HEK293 (cell line): Measurements from ENCODE around the gene RALGAPA2.

Source experiments
- CTCF ChIA-PET: fragments of 350-600 bp; formaldehyde crosslinking; extraction: SDS; loops from one replicate; lab custom pipeline; 2021; ENCODE audit warnings: antibody characterized with exemption; lab: Yijun Ruan, JAX
- POLR2A ChIA-PET: fragments of 300-600 bp; formaldehyde crosslinking; extraction: SDS; loops from one replicate; lab custom pipeline; 2020; ENCODE audit warnings: antibody characterized with exemption, inconsistent platforms; lab: Yijun Ruan, JAX
- H3K27ac ChIP-seq: fragments of 200-500 bp; sonication (Bioruptor generic); 2 replicates; pipeline ENCODE4 v1.5.1; 2014; ENCODE audit warnings: low read depth, low read length, control low read depth, inconsistent platforms; ENCODE audit errors: extremely low read depth
- H3K36me3 ChIP-seq, 2 experiments: fragments of 200-500 bp in 1 of 2; sonication (Bioruptor generic) in 1 of 2; 1 replicate in 1 of 2; 2 replicates in 1 of 2; pipeline ENCODE4 v1.5.1; 2014 to 2017; ENCODE audit warnings: inconsistent platforms in 2 of 2, low read length in 2 of 2; ENCODE audit not compliant: control insufficient read depth in 2 of 2, insufficient read depth in 1 of 2
- H3K4me1 ChIP-seq: fragments of 200-500 bp; sonication (Bioruptor generic); 2 replicates; pipeline ENCODE4 v1.5.1; 2014; ENCODE audit warnings: mild to moderate bottlenecking, low read length, inconsistent platforms; ENCODE audit not compliant: control insufficient read depth, insufficient read depth
- H3K4me3 ChIP-seq: 2 replicates; pipeline ENCODE4 v1.5.1; 2011; ENCODE audit warnings: low read depth, mild to moderate bottlenecking, control low read depth, low read length, moderate library complexity
- H3K9me3 ChIP-seq: fragments of 200-500 bp; sonication (Bioruptor generic); 2 replicates; pipeline ENCODE4 v1.5.1; 2014; ENCODE audit warnings: low read depth, low read length, inconsistent platforms; ENCODE audit not compliant: control insufficient read depth, insufficient read depth
- KLF7 ChIP-seq: fragments of 450-650 bp; formaldehyde crosslinking; IDR thresholded peaks from 2 replicates; pipeline ENCODE4 v1.5.1; 2016; ENCODE audit warnings: missing biosample characterization, missing genetic modification characterization, borderline replicate concordance
- WT1 ChIP-seq: fragments of 450-650 bp; formaldehyde crosslinking; IDR thresholded peaks from 2 replicates; pipeline ENCODE4 v1.5.1; 2016; ENCODE audit warnings: missing biosample characterization, missing genetic modification characterization
- ZBTB21 ChIP-seq: fragments of 450-650 bp; formaldehyde crosslinking; IDR thresholded peaks from 2 replicates; pipeline ENCODE4 v1.5.1; 2017; ENCODE audit warnings: missing biosample characterization, missing genetic modification characterization
- ZNF112 ChIP-seq: fragments of 450-650 bp; formaldehyde crosslinking; IDR thresholded peaks from 2 replicates; pipeline ENCODE4 v1.5.0; 2017; ENCODE audit warnings: missing biosample characterization, missing genetic modification characterization
- ZNF426 ChIP-seq: fragments of 450-650 bp; formaldehyde crosslinking; IDR thresholded peaks from 2 replicates; pipeline ENCODE4 v1.5.1; 2017; ENCODE audit warnings: missing biosample characterization, missing genetic modification characterization, mild to moderate bottlenecking, inconsistent platforms, moderate library complexity
- ZNF473 ChIP-seq: fragments of 450-650 bp; formaldehyde crosslinking; IDR thresholded peaks from 2 replicates; pipeline ENCODE4 v1.5.1; 2017; ENCODE audit warnings: missing biosample characterization, missing genetic modification characterization
- ZNF654 ChIP-seq: fragments of 450-650 bp; formaldehyde crosslinking; IDR thresholded peaks from 2 replicates; pipeline ENCODE4 v1.5.1; 2016; ENCODE audit warnings: low read depth, missing biosample characterization, missing genetic modification characterization
- TF ChIP-seq, protein P1 (sequence below): fragments of 450-650 bp; formaldehyde crosslinking; IDR thresholded peaks from 2 replicates; pipeline ENCODE4 v1.5.1; 2016; ENCODE audit warnings: missing biosample characterization, missing genetic modification characterization, low read depth
- TF ChIP-seq, protein P2 (sequence below): fragments of 450-650 bp; formaldehyde crosslinking; conservative IDR thresholded peaks from 2 replicates; pipeline ENCODE4 v1.5.1; 2016; ENCODE audit warnings: low read depth, missing biosample characterization, missing genetic modification characterization
- TF ChIP-seq, protein P3 (sequence below): fragments of 450-650 bp; formaldehyde crosslinking; IDR thresholded peaks from 2 replicates; pipeline ENCODE4 v1.5.1; 2017; ENCODE audit warnings: missing biosample characterization, missing genetic modification characterization
- TF ChIP-seq, protein P4 (sequence below): fragments of 450-650 bp; formaldehyde crosslinking; IDR thresholded peaks from 2 replicates; pipeline ENCODE4 v1.5.1; 2016; ENCODE audit warnings: missing biosample characterization, missing genetic modification characterization, borderline replicate concordance

RALGAPA2 gene

DNA sequence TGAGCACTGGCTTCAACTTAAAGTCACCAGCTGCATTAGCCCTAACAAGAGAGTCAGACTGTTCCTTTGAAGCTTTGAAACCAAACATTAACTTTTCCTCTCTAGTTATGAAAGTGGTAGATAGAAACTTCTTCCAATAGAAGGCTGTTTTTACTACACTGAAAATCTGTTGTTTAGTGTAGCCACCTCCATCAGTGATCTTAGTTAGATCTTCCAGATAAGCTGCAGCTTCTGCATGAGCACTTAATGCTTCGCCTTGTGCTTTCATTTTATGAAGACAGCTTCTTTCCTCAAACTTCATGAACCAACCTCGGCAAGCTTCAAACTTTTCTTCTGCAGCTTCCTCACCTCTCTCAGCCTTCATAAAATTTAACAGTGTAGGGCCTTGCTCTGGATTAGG is 211.3 kb downstream of the RALGAPA2 start (continued):
- TF ChIP-seq, protein P1, sequence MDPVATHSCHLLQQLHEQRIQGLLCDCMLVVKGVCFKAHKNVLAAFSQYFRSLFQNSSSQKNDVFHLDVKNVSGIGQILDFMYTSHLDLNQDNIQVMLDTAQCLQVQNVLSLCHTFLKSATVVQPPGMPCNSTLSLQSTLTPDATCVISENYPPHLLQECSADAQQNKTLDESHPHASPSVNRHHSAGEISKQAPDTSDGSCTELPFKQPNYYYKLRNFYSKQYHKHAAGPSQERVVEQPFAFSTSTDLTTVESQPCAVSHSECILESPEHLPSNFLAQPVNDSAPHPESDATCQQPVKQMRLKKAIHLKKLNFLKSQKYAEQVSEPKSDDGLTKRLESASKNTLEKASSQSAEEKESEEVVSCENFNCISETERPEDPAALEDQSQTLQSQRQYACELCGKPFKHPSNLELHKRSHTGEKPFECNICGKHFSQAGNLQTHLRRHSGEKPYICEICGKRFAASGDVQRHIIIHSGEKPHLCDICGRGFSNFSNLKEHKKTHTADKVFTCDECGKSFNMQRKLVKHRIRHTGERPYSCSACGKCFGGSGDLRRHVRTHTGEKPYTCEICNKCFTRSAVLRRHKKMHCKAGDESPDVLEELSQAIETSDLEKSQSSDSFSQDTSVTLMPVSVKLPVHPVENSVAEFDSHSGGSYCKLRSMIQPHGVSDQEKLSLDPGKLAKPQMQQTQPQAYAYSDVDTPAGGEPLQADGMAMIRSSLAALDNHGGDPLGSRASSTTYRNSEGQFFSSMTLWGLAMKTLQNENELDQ (tag by site-specific recombination), result no peak
- TF ChIP-seq ZNF112 (tag by site-specific recombination) (no peak), ZNF654 (tag by site-specific recombination) (no peak), ZNF426 (no peak)
- TF ChIP-seq, protein P2, sequence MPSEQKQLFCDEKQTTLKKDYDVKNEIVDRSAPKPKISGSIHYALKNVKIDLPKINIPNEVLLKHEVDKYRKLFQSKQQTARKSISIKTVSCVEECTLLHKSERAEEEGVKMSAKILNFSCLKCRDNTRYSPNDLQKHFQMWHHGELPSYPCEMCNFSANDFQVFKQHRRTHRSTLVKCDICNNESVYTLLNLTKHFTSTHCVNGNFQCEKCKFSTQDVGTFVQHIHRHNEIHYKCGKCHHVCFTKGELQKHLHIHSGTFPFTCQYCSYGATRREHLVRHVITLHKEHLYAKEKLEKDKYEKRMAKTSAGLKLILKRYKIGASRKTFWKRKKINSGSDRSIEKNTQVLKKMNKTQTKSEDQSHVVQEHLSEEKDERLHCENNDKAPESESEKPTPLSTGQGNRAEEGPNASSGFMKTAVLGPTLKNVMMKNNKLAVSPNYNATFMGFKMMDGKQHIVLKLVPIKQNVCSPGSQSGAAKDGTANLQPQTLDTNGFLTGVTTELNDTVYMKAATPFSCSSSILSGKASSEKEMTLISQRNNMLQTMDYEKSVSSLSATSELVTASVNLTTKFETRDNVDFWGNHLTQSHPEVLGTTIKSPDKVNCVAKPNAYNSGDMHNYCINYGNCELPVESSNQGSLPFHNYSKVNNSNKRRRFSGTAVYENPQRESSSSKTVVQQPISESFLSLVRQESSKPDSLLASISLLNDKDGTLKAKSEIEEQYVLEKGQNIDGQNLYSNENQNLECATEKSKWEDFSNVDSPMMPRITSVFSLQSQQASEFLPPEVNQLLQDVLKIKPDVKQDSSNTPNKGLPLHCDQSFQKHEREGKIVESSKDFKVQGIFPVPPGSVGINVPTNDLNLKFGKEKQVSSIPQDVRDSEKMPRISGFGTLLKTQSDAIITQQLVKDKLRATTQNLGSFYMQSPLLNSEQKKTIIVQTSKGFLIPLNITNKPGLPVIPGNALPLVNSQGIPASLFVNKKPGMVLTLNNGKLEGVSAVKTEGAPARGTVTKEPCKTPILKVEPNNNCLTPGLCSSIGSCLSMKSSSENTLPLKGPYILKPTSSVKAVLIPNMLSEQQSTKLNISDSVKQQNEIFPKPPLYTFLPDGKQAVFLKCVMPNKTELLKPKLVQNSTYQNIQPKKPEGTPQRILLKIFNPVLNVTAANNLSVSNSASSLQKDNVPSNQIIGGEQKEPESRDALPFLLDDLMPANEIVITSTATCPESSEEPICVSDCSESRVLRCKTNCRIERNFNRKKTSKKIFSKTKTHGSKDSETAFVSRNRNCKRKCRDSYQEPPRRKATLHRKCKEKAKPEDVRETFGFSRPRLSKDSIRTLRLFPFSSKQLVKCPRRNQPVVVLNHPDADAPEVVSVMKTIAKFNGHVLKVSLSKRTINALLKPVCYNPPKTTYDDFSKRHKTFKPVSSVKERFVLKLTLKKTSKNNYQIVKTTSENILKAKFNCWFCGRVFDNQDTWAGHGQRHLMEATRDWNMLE (tag by site-specific recombination), result no peak

DNA sequence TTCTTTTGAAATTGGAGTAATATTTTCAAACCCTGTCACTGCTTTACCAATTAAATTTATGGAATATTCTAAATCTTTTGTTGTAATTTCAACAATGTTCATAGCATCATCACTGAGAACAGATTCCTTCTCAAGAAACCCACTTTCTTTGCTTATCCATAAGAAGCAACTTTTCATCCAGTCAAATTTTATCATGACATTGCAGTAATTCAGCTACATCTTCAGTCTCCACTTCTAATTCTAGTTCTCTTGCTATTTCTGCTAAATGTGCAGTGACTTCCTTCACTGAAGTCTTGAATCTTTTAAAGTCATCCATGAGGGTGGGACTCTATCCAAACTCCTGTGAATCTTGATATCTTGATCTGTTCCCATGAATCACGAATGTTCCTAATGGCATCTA is 212.1 kb downstream of the RALGAPA2 start:
- Histone ChIP-seq H3K36me3 (peaks cover 0 to 25% of the 10 kb centered on the region in 2 experiments; a peak in 1 of 3 replicates), H3K27ac (no peak overlapping the region), H3K4me3 (no peak overlapping the region), H3K4me1 (no peaks in the 10 kb centered on the region)
- CTCF ChIA-PET, result no interaction called here
- TF ChIP-seq WT1 (tag by site-specific recombination), result no peak
- TF ChIP-seq, protein P3, sequence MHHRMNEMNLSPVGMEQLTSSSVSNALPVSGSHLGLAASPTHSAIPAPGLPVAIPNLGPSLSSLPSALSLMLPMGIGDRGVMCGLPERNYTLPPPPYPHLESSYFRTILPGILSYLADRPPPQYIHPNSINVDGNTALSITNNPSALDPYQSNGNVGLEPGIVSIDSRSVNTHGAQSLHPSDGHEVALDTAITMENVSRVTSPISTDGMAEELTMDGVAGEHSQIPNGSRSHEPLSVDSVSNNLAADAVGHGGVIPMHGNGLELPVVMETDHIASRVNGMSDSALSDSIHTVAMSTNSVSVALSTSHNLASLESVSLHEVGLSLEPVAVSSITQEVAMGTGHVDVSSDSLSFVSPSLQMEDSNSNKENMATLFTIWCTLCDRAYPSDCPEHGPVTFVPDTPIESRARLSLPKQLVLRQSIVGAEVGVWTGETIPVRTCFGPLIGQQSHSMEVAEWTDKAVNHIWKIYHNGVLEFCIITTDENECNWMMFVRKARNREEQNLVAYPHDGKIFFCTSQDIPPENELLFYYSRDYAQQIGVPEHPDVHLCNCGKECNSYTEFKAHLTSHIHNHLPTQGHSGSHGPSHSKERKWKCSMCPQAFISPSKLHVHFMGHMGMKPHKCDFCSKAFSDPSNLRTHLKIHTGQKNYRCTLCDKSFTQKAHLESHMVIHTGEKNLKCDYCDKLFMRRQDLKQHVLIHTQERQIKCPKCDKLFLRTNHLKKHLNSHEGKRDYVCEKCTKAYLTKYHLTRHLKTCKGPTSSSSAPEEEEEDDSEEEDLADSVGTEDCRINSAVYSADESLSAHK, result no peak
- TF ChIP-seq ZNF473 (tag by site-specific recombination), result no peak
- no peak for TF ChIP-seq KLF7 (tag by site-specific recombination)
- TF ChIP-seq, protein P4, sequence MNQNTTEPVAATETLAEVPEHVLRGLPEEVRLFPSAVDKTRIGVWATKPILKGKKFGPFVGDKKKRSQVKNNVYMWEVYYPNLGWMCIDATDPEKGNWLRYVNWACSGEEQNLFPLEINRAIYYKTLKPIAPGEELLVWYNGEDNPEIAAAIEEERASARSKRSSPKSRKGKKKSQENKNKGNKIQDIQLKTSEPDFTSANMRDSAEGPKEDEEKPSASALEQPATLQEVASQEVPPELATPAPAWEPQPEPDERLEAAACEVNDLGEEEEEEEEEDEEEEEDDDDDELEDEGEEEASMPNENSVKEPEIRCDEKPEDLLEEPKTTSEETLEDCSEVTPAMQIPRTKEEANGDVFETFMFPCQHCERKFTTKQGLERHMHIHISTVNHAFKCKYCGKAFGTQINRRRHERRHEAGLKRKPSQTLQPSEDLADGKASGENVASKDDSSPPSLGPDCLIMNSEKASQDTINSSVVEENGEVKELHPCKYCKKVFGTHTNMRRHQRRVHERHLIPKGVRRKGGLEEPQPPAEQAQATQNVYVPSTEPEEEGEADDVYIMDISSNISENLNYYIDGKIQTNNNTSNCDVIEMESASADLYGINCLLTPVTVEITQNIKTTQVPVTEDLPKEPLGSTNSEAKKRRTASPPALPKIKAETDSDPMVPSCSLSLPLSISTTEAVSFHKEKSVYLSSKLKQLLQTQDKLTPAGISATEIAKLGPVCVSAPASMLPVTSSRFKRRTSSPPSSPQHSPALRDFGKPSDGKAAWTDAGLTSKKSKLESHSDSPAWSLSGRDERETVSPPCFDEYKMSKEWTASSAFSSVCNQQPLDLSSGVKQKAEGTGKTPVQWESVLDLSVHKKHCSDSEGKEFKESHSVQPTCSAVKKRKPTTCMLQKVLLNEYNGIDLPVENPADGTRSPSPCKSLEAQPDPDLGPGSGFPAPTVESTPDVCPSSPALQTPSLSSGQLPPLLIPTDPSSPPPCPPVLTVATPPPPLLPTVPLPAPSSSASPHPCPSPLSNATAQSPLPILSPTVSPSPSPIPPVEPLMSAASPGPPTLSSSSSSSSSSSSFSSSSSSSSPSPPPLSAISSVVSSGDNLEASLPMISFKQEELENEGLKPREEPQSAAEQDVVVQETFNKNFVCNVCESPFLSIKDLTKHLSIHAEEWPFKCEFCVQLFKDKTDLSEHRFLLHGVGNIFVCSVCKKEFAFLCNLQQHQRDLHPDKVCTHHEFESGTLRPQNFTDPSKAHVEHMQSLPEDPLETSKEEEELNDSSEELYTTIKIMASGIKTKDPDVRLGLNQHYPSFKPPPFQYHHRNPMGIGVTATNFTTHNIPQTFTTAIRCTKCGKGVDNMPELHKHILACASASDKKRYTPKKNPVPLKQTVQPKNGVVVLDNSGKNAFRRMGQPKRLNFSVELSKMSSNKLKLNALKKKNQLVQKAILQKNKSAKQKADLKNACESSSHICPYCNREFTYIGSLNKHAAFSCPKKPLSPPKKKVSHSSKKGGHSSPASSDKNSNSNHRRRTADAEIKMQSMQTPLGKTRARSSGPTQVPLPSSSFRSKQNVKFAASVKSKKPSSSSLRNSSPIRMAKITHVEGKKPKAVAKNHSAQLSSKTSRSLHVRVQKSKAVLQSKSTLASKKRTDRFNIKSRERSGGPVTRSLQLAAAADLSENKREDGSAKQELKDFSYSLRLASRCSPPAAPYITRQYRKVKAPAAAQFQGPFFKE, result no peak
- no peak for TF ChIP-seq ZBTB21
- TF ChIP-seq, all 188 proteins: peak for 0
- H3K9me3 ChIP-seq, result no peaks in the 10 kb centered on the region
- POLR2A ChIA-PET, result no interaction called here
